Activated T-cell treated with anti-CD3 and anti-CD28 coated beads, Interleukin-2, amount 50 U/mL, for 72 hours (primary cell): ENCODE data around the gene SLC15A5. TPM values are rescaled to one million over a fixed set of nuclear protein-coding genes. Genes with fewer than 3 reads are reported as not detected.

Experiments used
- ATAC-seq, 2 donors: fragments of 150-1000 bp; cut with Tn5 transposase; replicated peaks in 1 of 2; 2 replicates each; pipeline ENCODE4 v1.10.0; 2021; ENCODE audit warnings: moderate library complexity in 2 of 2, mild to moderate bottlenecking in 1 of 2
- DNase-seq, 2 donors: peaks; one replicate each; pipeline ENCODE4 v3.0.0; 2021 to 2022; ENCODE audit warnings: mixed read lengths in 1 of 2
- H3K27ac Mint-ChIP-seq: one replicate; pipeline ENCODE4 v1.8.0; 2022; ENCODE audit warnings: mild to moderate bottlenecking, moderate library complexity, mixed read lengths
- H3K27me3 Mint-ChIP-seq: one replicate; pipeline ENCODE4 v1.8.0; 2022; ENCODE audit warnings: low read depth, mixed read lengths
- H3K36me3 Mint-ChIP-seq, 2 donors: one replicate each; pipeline ENCODE4 v1.8.0; 2022; ENCODE audit warnings: mixed read lengths in 2 of 2, mild to moderate bottlenecking in 1 of 2; ENCODE audit not compliant: insufficient read depth in 2 of 2
- H3K4me1 Mint-ChIP-seq: one replicate; pipeline ENCODE4 v1.8.0; 2022; ENCODE audit warnings: low read depth, mixed read lengths
- H3K4me3 Mint-ChIP-seq, 2 donors: one replicate each; pipeline ENCODE4 v1.8.0; 2022; ENCODE audit warnings: mild to moderate bottlenecking in 2 of 2, mixed read lengths in 2 of 2, moderate library complexity in 2 of 2
- H3K9me3 Mint-ChIP-seq, 2 donors: one replicate each; pipeline ENCODE4 v1.8.0; 2022; ENCODE audit warnings: mixed read lengths in 2 of 2
- total RNA-seq, 2 donors: library from RNA; stranded (reverse); gene quantifications; one replicate each; pipeline ENCODE4 v1.2.3, GENCODE V29; 2022

The SLC15A5 gene
- total RNA-seq, 2 donors from 2014 or later, result not detected

- DNase-seq, result no peak
Observed at GRCh38 chr12:16294376-16294956, 17.0 kb upstream of the SLC15A5 start.

GRCh38 chr12:16291032-16291431 lies 13.5 kb upstream of the SLC15A5 start:
- H3K27me3 Mint-ChIP-seq, result no peaks in the 10 kb centered on the region
- peaks cover 0 to 2% of the 10 kb centered on the region in 2 donors for H3K36me3 Mint-ChIP-seq
- no peak overlapping the region for H3K27ac Mint-ChIP-seq
- peaks cover 6% of the 10 kb centered on the region in 2 donors for H3K9me3 Mint-ChIP-seq
- DNase-seq (no peak), ATAC-seq (no peak)
- no peaks in the 10 kb centered on the region for H3K4me1 Mint-ChIP-seq
- H3K4me3 Mint-ChIP-seq, result no peak overlapping the region

More at GRCh38 chr12:16294376-16294956, 17.0 kb upstream of the SLC15A5 start:
- no peak for ATAC-seq
- Mint-ChIP-seq H3K27ac (no peak overlapping the region), H3K4me3 (no peak overlapping the region), H3K36me3 (no peaks in the 10 kb centered on the region), H3K9me3 (peaks cover 4 to 11% of the 10 kb centered on the region in 2 donors), H3K4me1 (no peaks in the 10 kb centered on the region), H3K27me3 (no peaks in the 10 kb centered on the region)

- DNase-seq, result no peak
- no peak overlapping the region for H3K27ac Mint-ChIP-seq
- no peak for ATAC-seq
- H3K9me3 Mint-ChIP-seq, result peaks cover 5 to 6% of the 10 kb centered on the region in 2 donors
- no peak overlapping the region for H3K4me3 Mint-ChIP-seq
- H3K36me3 Mint-ChIP-seq, result peaks cover 0 to 2% of the 10 kb centered on the region in 2 donors
- H3K4me1 Mint-ChIP-seq, result no peaks in the 10 kb centered on the region
- H3K27me3 Mint-ChIP-seq, result no peaks in the 10 kb centered on the region
Observed at GRCh38 chr12:16285586-16285985, 8.1 kb upstream of the SLC15A5 start.

- H3K27me3 Mint-ChIP-seq, result no peaks in the 10 kb centered on the region
- H3K4me3 Mint-ChIP-seq, result no peak overlapping the region
- no peak for DNase-seq
- H3K27ac Mint-ChIP-seq, result no peak overlapping the region
- ATAC-seq, result no peak
- no peaks in the 10 kb centered on the region for H3K4me1 Mint-ChIP-seq
- H3K9me3 Mint-ChIP-seq, result peaks cover 4 to 5% of the 10 kb centered on the region in 2 donors
- H3K36me3 Mint-ChIP-seq, result peaks cover 0 to 2% of the 10 kb centered on the region in 2 donors
Observed at GRCh38 chr12:16282978-16283377, 5.5 kb upstream of the SLC15A5 start.

GRCh38 chr12:16282081-16282480 lies 4.6 kb upstream of the SLC15A5 start:
- ATAC-seq (no peak), DNase-seq (no peak)
- Mint-ChIP-seq H3K4me3 (no peak overlapping the region), H3K9me3 (peaks cover 4 to 5% of the 10 kb centered on the region in 2 donors), H3K27me3 (no peaks in the 10 kb centered on the region), H3K36me3 (no peaks in the 10 kb centered on the region), H3K4me1 (no peaks in the 10 kb centered on the region), H3K27ac (no peak overlapping the region)

- no peak for ATAC-seq
Observed at GRCh38 chr12:16281157-16281556, 3.7 kb upstream of the SLC15A5 start.

GRCh38 chr12:16272222-16272621 lies 5.3 kb downstream of the SLC15A5 start:
- Mint-ChIP-seq H3K9me3 (peaks cover 2 to 8% of the 10 kb centered on the region in 2 donors), H3K27ac (no peak overlapping the region), H3K27me3 (no peaks in the 10 kb centered on the region), H3K4me1 (no peaks in the 10 kb centered on the region), H3K4me3 (no peak overlapping the region), H3K36me3 (no peaks in the 10 kb centered on the region)
- ATAC-seq, result no peak
- no peak for DNase-seq

More at GRCh38 chr12:16281157-16281556, 3.7 kb upstream of the SLC15A5 start:
- no peak for DNase-seq
- H3K4me3 Mint-ChIP-seq, result no peak overlapping the region
- no peaks in the 10 kb centered on the region for H3K4me1 Mint-ChIP-seq
- H3K36me3 Mint-ChIP-seq, result no peaks in the 10 kb centered on the region
- no peak overlapping the region for H3K27ac Mint-ChIP-seq
- H3K9me3 Mint-ChIP-seq, result peaks cover 4 to 6% of the 10 kb centered on the region in 2 donors
- H3K27me3 Mint-ChIP-seq, result no peaks in the 10 kb centered on the region

GRCh38 chr12:16271062-16271461 lies 6.4 kb downstream of the SLC15A5 start:
- Mint-ChIP-seq H3K9me3 (peaks cover 2 to 5% of the 10 kb centered on the region in 2 donors), H3K27ac (no peak overlapping the region), H3K27me3 (no peaks in the 10 kb centered on the region), H3K4me3 (no peak overlapping the region), H3K36me3 (no peaks in the 10 kb centered on the region), H3K4me1 (no peaks in the 10 kb centered on the region)
- ATAC-seq, result no peak
- no peak for DNase-seq

- Mint-ChIP-seq H3K27ac (no peak overlapping the region), H3K27me3 (no peaks in the 10 kb centered on the region), H3K9me3 (peaks cover 1 to 2% of the 10 kb centered on the region in 2 donors), H3K4me3 (no peak overlapping the region), H3K4me1 (no peaks in the 10 kb centered on the region), H3K36me3 (no peaks in the 10 kb centered on the region)
- DNase-seq (no peak), ATAC-seq (no peak)
Observed at GRCh38 chr12:16269946-16270345, 7.5 kb downstream of the SLC15A5 start.

GRCh38 chr12:16266085-16266484 lies 11.4 kb downstream of the SLC15A5 start:
- ATAC-seq, result no peak
- Mint-ChIP-seq H3K9me3 (peaks cover 4 to 6% of the 10 kb centered on the region in 2 donors), H3K4me3 (no peak overlapping the region), H3K4me1 (no peaks in the 10 kb centered on the region), H3K27ac (no peak overlapping the region), H3K36me3 (no peaks in the 10 kb centered on the region), H3K27me3 (no peaks in the 10 kb centered on the region)
- DNase-seq, result no peak

GRCh38 chr12:16261944-16262475 lies 15.5 kb downstream of the SLC15A5 start:
- Mint-ChIP-seq H3K27ac (no peak overlapping the region), H3K4me1 (no peaks in the 10 kb centered on the region), H3K27me3 (no peaks in the 10 kb centered on the region), H3K36me3 (no peaks in the 10 kb centered on the region), H3K4me3 (no peak overlapping the region), H3K9me3 (peaks cover 4 to 6% of the 10 kb centered on the region in 2 donors)
- ATAC-seq (no peak), DNase-seq (no peak)

- H3K9me3 Mint-ChIP-seq, result peaks cover 4 to 7% of the 10 kb centered on the region in 2 donors
- H3K27ac Mint-ChIP-seq, result no peak overlapping the region
- H3K36me3 Mint-ChIP-seq, result no peaks in the 10 kb centered on the region
- ATAC-seq (no peak), DNase-seq (no peak)
- no peaks in the 10 kb centered on the region for H3K27me3 Mint-ChIP-seq
- no peak overlapping the region for H3K4me3 Mint-ChIP-seq
- H3K4me1 Mint-ChIP-seq, result no peaks in the 10 kb centered on the region
Observed at GRCh38 chr12:16260206-16260605, 17.3 kb downstream of the SLC15A5 start.

GRCh38 chr12:16258963-16259362 lies 18.5 kb downstream of the SLC15A5 start:
- DNase-seq, result no peak
- Mint-ChIP-seq H3K9me3 (peaks cover 3 to 10% of the 10 kb centered on the region in 2 donors), H3K36me3 (no peaks in the 10 kb centered on the region), H3K27me3 (no peaks in the 10 kb centered on the region), H3K27ac (no peak overlapping the region), H3K4me3 (no peak overlapping the region), H3K4me1 (no peaks in the 10 kb centered on the region)
- no peak for ATAC-seq

- Mint-ChIP-seq H3K27me3 (no peaks in the 10 kb centered on the region), H3K36me3 (no peaks in the 10 kb centered on the region), H3K27ac (no peak overlapping the region), H3K9me3 (peaks cover 2 to 8% of the 10 kb centered on the region in 2 donors), H3K4me1 (no peaks in the 10 kb centered on the region), H3K4me3 (no peak overlapping the region)
- DNase-seq (no peak), ATAC-seq (no peak)
Observed at GRCh38 chr12:16246264-16246663, 31.2 kb downstream of the SLC15A5 start.
